GM12878 (cell line): ENCODE results near the gene WDR18. TPM values are rescaled to one million over a fixed set of nuclear protein-coding genes. Genes with fewer than 3 reads are reported as not detected.
A peak's percentile ranks its signal among the peaks of the same experiment; 100 is the strongest.

Experiments
- ATAC-seq: fragments of 200-7000 bp; cut with Tn5 transposase; 3 replicates; pipeline ENCODE4 v1.9.1; 2020; ENCODE audit warnings: mild to moderate bottlenecking, moderate library complexity
- BruUV-seq: library from RNA; stranded (reverse); fragments of 400-500 nt; replicated peaks from 2 replicates; lab custom pipeline; 2021; lab: Mats Ljungman, UMichigan
- CTCF ChIA-PET: fragments of 300-600 bp; sonication (Branson Sonifier 250); formaldehyde crosslinking; extraction: SDS; loops from one replicate; lab custom pipeline; 2021; ENCODE audit warnings: inconsistent platforms; lab: Yijun Ruan, JAX
- POLR2A ChIA-PET: fragments of 350-600 bp; formaldehyde crosslinking; extraction: SDS; loops from one replicate; lab custom pipeline; 2021; ENCODE audit warnings: inconsistent platforms; lab: Charles Lee
- RAD21 ChIA-PET: fragments of 300-600 bp; sonication (Branson Sonifier 250); formaldehyde crosslinking; loops from one replicate; lab custom pipeline; 2023; ENCODE audit warnings: antibody characterized with exemption; ENCODE audit not compliant: unreplicated experiment; lab: Charles Lee
- SMC1A ChIA-PET: fragments of 300-600 bp; sonication (Branson Sonifier 250); formaldehyde crosslinking; loops from one replicate; lab custom pipeline; 2023; ENCODE audit not compliant: unreplicated experiment, uncharacterized antibody; lab: Charles Lee
- DNase-seq: peaks from one replicate; pipeline ENCODE4 v3.0.0-alpha.2; 2011; ENCODE audit warnings: low read depth, low spot score
- FAIRE-seq: peaks from 3 replicates; lab custom pipeline; 2011; peaks lifted over from hg19 to GRCh38; lab: Jason Lieb, UNC
- H2AFZ ChIP-seq: 2 replicates; pipeline ENCODE4 v1.6.0; 2011; ENCODE audit warnings: low read depth, low read length, control low read depth; ENCODE audit not compliant: control insufficient read depth
- H3K27ac ChIP-seq: 2 replicates; pipeline ENCODE4 v1.5.1; 2011; ENCODE audit warnings: control low read depth; ENCODE audit not compliant: control insufficient read depth, insufficient read depth
- H3K27me3 ChIP-seq, 2 experiments: replicated peaks in 1 of 2; 2 replicates each; pipeline versions ENCODE4 v1.6.0 to v1.6.1; 2011; ENCODE audit warnings: low read length in 1 of 2; ENCODE audit not compliant: control insufficient read depth in 2 of 2, insufficient read depth in 2 of 2
- H3K36me3 ChIP-seq, 2 experiments: 2 replicates each; pipeline ENCODE4 v1.5.1; 2011; ENCODE audit warnings: low read length in 1 of 2; ENCODE audit not compliant: control insufficient read depth in 2 of 2, insufficient read depth in 2 of 2
- H3K4me1 ChIP-seq: 2 replicates; pipeline ENCODE4 v1.6.1; 2011; ENCODE audit warnings: mild to moderate bottlenecking, low read length, moderate library complexity, mixed read lengths; ENCODE audit not compliant: control insufficient read depth, insufficient read depth
- H3K4me2 ChIP-seq: 2 replicates; pipeline ENCODE4 v1.6.0; 2011; ENCODE audit warnings: control low read depth; ENCODE audit not compliant: control insufficient read depth, insufficient read depth
- H3K4me3 ChIP-seq: fragments of 200-600 bp; sonication (generic); 2 replicates; pipeline ENCODE4 v1.5.1; 2016
- H3K79me2 ChIP-seq: 2 replicates; pipeline ENCODE4 v1.6.0; 2011; ENCODE audit warnings: low read length; ENCODE audit not compliant: control insufficient read depth, insufficient read depth
- H3K9ac ChIP-seq: 2 replicates; pipeline ENCODE4 v1.8.0; 2011; ENCODE audit warnings: low read length, control low read depth, mixed read lengths; ENCODE audit not compliant: control insufficient read depth, insufficient read depth
- H3K9me3 ChIP-seq: replicated peaks from 3 replicates; pipeline ENCODE4 v1.5.1; 2011; ENCODE audit warnings: mild to moderate bottlenecking, low read length; ENCODE audit not compliant: control insufficient read depth, insufficient read depth
- H4K20me1 ChIP-seq: 2 replicates; pipeline ENCODE4 v1.6.0; 2011; ENCODE audit not compliant: control insufficient read depth, insufficient read depth
- BRCA1 ChIP-seq: IDR thresholded peaks from 2 replicates; pipeline ENCODE4 v1.6.1; 2011; ENCODE audit warnings: low read depth, low read length, improper control_type of control experiment
- EZH2 ChIP-seq: IDR thresholded peaks from 2 replicates; pipeline ENCODE4 v1.6.1; 2012; ENCODE audit warnings: low read depth, mild to moderate bottlenecking, control low read depth, inconsistent platforms, low read length, borderline replicate concordance; ENCODE audit not compliant: control insufficient read depth
- JUNB ChIP-seq: IDR thresholded peaks from 2 replicates; pipeline ENCODE4 v1.6.1; 2016; ENCODE audit warnings: antibody characterized with exemption, mild to moderate bottlenecking
- MAX ChIP-seq: IDR thresholded peaks from 2 replicates; pipeline ENCODE4 v1.6.1; 2012; ENCODE audit warnings: low read depth, low read length, improper control_type of control experiment
- NR2F1 ChIP-seq: fragments of 450-650 bp; conservative IDR thresholded peaks from 2 replicates; pipeline ENCODE4 v1.6.1; 2017; ENCODE audit warnings: mild to moderate bottlenecking
- POLR2A ChIP-seq: IDR thresholded peaks from 2 replicates; pipeline ENCODE4 v1.6.1; 2011; ENCODE audit warnings: low read depth, mild to moderate bottlenecking, low read length
- YBX1 ChIP-seq: fragments of 450-650 bp; IDR thresholded peaks from 2 replicates; pipeline ENCODE4 v1.6.1; 2016; ENCODE audit warnings: antibody characterized with exemption
- WGBS: methylation state at CpG from one replicate; pipeline ENCODE4 v1.1.6; 2016; ENCODE audit warnings: low lambda C conversion rate; ENCODE audit not compliant: insufficient replicate concordance, insufficient coverage; ENCODE audit errors: missing lambda C conversion rate; 5-methylcytosine and 5-hydroxymethylcytosine counted together
- in situ Hi-C: fragments of 300-500 bp; cut with MboI; formaldehyde crosslinking; loops from 9 replicates; pipeline ENCODE4 v1.14.3; 2018; ENCODE audit warnings: mixed read lengths
- intact Hi-C: fragments of 100-400 bp; cut with micrococcal nuclease; formaldehyde crosslinking; loops from one replicate; pipeline ENCODE4 v1.14.2; 2022; ENCODE audit not compliant: unreplicated experiment
- polyA plus RNA-seq, 11 experiments: library from polyadenylated mRNA; depleted of rRNA in 4 of 11; unstranded in 6 of 11; stranded (reverse) in 5 of 11; fragments of >200 nt; fragmentation: Nextera tagmentation in 4 of 11; fragmentation: Illumina TruSeq in 1 of 11; extraction: Ambion mirVana in 4 of 11; extraction: Trizol in 1 of 11; gene quantifications; 1 replicate in 1 of 11; 2 replicates in 10 of 11; pipeline versions ENCODE4 v1.2.1 to v1.2.3, GENCODE V29; 2011 to 2016; ENCODE audit warnings: inconsistent platforms in 2 of 11, missing spikeins in 2 of 11, low read depth in 1 of 11
- total RNA-seq, 4 experiments: library from RNA; depleted of rRNA in 3 of 4; stranded (reverse); fragments of >200 nt in 3 of 4; fragmentation: Illumina TruSeq in 1 of 4; extraction: Trizol in 1 of 4; gene quantifications; 2 replicates each; pipeline versions ENCODE4 v1.2.1 to v1.2.3, GENCODE V29; 2013 to 2021
- TF ChIP-seq, protein P1 (sequence below): fragments of 450-650 bp; IDR thresholded peaks from 2 replicates; pipeline ENCODE4 v1.6.1; 2014; ENCODE audit warnings: mild to moderate bottlenecking

WDR18 gene
- total and polyA plus RNA-seq, 10 of the 15 experiments (the other 5 are each of a cell fraction or from before 2014, with no cell fraction given) = 3.0 to 206 (median 62.3) TPM

DNA sequence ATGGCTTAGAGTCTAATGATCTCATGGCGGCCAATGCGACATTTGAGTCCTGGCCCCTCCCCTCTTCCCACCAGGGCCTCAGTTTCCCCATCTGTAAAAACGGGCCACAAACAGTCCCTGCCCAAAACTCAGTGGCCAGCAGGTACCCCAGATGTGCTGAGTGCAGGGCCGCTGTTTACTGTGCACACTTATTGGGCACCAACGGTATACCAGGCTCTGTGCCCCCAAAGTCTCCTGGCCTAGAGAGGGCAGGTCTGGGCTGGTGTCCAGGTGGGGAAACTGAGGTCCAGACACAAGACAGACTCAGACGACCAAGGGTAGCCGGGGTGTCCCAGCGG, 23.6 kb upstream of the WDR18 start:
- no peak overlapping the region for H2AFZ ChIP-seq
- TF ChIP-seq POLR2A = peak; percentile 42
- TF ChIP-seq, protein P1, sequence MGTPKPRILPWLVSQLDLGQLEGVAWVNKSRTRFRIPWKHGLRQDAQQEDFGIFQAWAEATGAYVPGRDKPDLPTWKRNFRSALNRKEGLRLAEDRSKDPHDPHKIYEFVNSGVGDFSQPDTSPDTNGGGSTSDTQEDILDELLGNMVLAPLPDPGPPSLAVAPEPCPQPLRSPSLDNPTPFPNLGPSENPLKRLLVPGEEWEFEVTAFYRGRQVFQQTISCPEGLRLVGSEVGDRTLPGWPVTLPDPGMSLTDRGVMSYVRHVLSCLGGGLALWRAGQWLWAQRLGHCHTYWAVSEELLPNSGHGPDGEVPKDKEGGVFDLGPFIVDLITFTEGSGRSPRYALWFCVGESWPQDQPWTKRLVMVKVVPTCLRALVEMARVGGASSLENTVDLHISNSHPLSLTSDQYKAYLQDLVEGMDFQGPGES = no peak
- no peak overlapping the region for H3K4me3 ChIP-seq
- WGBS = 83% methylated on average over 8 of the region's 8 CpGs
- H4K20me1 ChIP-seq = peaks cover 3% of the 10 kb centered on the region; the same call in 1 of the 2 replicates
- no peaks in the 10 kb centered on the region for H3K27me3 ChIP-seq
- H3K36me3 ChIP-seq = peaks cover 17 to 52% of the 10 kb centered on the region in 2 experiments
- no TSS peak for BruUV-seq
- DNase-seq (no peak), ATAC-seq (no peak), FAIRE-seq (no peak)
- H3K9me3 ChIP-seq = peaks cover 2% of the 10 kb centered on the region; the same call in 1 of the 3 replicates
- H3K4me2 ChIP-seq = no peak overlapping the region
- in situ Hi-C loops = no loop called here
- peaks cover 7% of the 10 kb centered on the region for H3K79me2 ChIP-seq
- no peak overlapping the region for H3K9ac ChIP-seq
- RAD21 ChIA-PET = no interaction called here
- peaks cover 1% of the 10 kb centered on the region; the same call in 1 of the 2 replicates for H3K4me1 ChIP-seq
- CTCF ChIA-PET = no interaction called here
- intact Hi-C loops = no loop called here
- no peak overlapping the region for H3K27ac ChIP-seq
- SMC1A ChIA-PET = no interaction called here
- POLR2A ChIA-PET = no interaction called here

DNA sequence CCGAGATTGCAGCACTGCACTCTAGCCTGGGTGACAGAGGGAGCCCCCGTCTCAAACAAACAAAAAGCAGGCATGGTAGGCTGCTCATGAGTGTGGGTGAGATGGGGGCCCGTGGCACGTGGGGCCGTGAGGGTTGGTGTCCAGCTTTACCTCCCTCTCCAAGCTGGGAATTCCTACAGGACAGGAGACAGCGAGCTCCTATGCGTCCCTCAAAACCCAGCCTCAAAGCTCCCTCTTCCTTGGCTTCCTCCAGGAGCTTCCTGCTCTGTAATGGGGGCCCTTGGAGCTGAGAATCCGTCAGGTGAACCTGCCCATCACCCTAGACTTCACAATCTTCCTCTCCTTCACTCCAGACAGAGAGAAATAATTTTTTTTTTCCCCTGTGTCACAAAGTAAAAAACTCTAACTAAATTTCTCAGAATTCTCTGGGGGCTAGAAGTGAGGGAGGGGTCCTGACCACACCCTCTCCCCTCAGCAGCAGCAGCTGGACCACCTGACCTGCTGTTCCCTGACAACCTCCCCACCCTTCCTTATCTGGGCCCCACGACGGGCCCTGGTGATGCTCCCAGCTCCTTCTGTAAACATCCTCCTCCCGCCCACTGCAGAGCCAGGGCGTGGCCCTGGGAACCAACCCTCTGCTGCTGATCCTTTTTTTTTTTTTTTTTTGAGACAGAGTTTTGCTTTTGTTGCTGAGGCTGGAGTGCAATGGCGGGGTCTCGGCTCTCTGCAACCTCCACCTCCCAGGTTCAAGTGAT, 22.1 kb upstream of the WDR18 start:
- FAIRE-seq = no peak

More for the DNA sequence above, 22.1 kb upstream of the WDR18 start:
- DNase-seq (no peak), ATAC-seq (no peak)
- WGBS = 79% methylated on average over 13 of the region's 14 CpGs
- SMC1A ChIA-PET = no interaction called here
- BruUV-seq = no TSS peak
- Histone ChIP-seq H3K9me3 (peaks cover 2% of the 10 kb centered on the region; the same call in 1 of the 3 replicates), H3K27me3 (no peaks in the 10 kb centered on the region), H3K4me2 (no peak overlapping the region), H3K9ac (no peak overlapping the region), H2AFZ (no peak overlapping the region), H3K79me2 (no peaks in the 10 kb centered on the region), H3K4me1 (no peaks in the 10 kb centered on the region), H4K20me1 (peaks cover 3% of the 10 kb centered on the region; the same call in 1 of the 2 replicates), H3K27ac (no peak overlapping the region), H3K4me3 (no peak overlapping the region), H3K36me3 (peaks cover 17 to 53% of the 10 kb centered on the region in 2 experiments)
- RAD21 ChIA-PET = no interaction called here
- in situ Hi-C loops = no loop called here
- TF ChIP-seq MAX (no peak), EZH2 (no peak), NR2F1 (no peak), BRCA1 (no peak), JUNB (no peak), YBX1 (no peak)
- CTCF ChIA-PET = interaction anchor here (0.7 kb wide), 1 partner anchor 30 kb away, joined by 3 read pairs; no protein-coding TSS in a partner anchor
- POLR2A ChIA-PET = no interaction called here
- intact Hi-C loops = no loop called here
